Panc1 (cell line): Measurements from ENCODE around the gene OPN3. TPM values are rescaled to one million over a fixed set of nuclear protein-coding genes. Genes with fewer than 3 reads are reported as not detected.

ENCODE experiments used
- ATAC-seq: fragments of 200-7000 bp; cut with Tn5 transposase; 2 replicates; pipeline ENCODE4 v1.9.1; 2020; ENCODE audit warnings: mild to moderate bottlenecking, moderate library complexity
- Bru-seq: library from RNA; stranded (reverse); fragments of 400-500 nt; gene quantifications from one replicate; lab custom pipeline; 2021; lab: Mats Ljungman, UMichigan
- BruChase-seq, 2 experiments: library from RNA; stranded (reverse); fragments of 400-500 nt; gene quantifications; one replicate each; lab custom pipeline; 2021; lab: Mats Ljungman, UMichigan
- BruUV-seq: library from RNA; stranded (reverse); fragments of 400-500 nt; replicated peaks from 2 replicates; lab custom pipeline; 2021; lab: Mats Ljungman, UMichigan
- CTCF ChIA-PET: fragments of 300-600 bp; sonication (Branson Sonifier 250); formaldehyde crosslinking; loops from one replicate; lab custom pipeline; 2022; ENCODE audit warnings: antibody characterized with exemption; lab: Charles Lee
- POLR2A ChIA-PET: fragments of 300-600 bp; sonication (Branson Sonifier 250); formaldehyde crosslinking; loops from one replicate; lab custom pipeline; 2022; ENCODE audit warnings: antibody characterized with exemption; lab: Charles Lee
- DNase-seq: peaks from one replicate; pipeline ENCODE4 v3.0.0-alpha.2; 2010; ENCODE audit warnings: low read depth, low spot score
- H3K27ac ChIP-seq: 2 replicates; pipeline ENCODE4 v1.5.1; 2011; ENCODE audit warnings: mild to moderate bottlenecking, low read length, inconsistent platforms
- H3K27me3 ChIP-seq: fragments of 200-500 bp; sonication (Bioruptor generic); 2 replicates; pipeline ENCODE4 v1.6.0; 2014; ENCODE audit warnings: low read length, inconsistent platforms; ENCODE audit not compliant: control insufficient read depth, insufficient read depth
- H3K36me3 ChIP-seq: fragments of 200-500 bp; sonication (Bioruptor generic); 2 replicates; pipeline ENCODE4 v1.5.1; 2014; ENCODE audit warnings: inconsistent platforms, mild to moderate bottlenecking, low read length, moderate library complexity; ENCODE audit not compliant: control insufficient read depth, insufficient read depth
- H3K4me1 ChIP-seq: 2 replicates; pipeline ENCODE4 v1.5.1; 2011; ENCODE audit warnings: inconsistent platforms, mild to moderate bottlenecking, low read length, moderate library complexity; ENCODE audit not compliant: control insufficient read depth, insufficient read depth
- H3K4me3 ChIP-seq, 2 experiments: 2 replicates each; pipeline ENCODE4 v1.5.1; 2011 to 2012; ENCODE audit warnings: low read depth in 2 of 2, low read length in 2 of 2, mild to moderate bottlenecking in 2 of 2, inconsistent platforms in 1 of 2, moderate library complexity in 1 of 2
- H3K9me3 ChIP-seq: fragments of 200-500 bp; sonication (Bioruptor generic); 2 replicates; pipeline ENCODE4 v1.5.1; 2014; ENCODE audit warnings: low read depth, mild to moderate bottlenecking, inconsistent platforms, low read length, moderate library complexity; ENCODE audit not compliant: control insufficient read depth, insufficient read depth
- CTCF ChIP-seq: fragments of 450-650 bp; IDR thresholded peaks from 2 replicates; pipeline ENCODE4 v1.5.1; 2017; ENCODE audit warnings: mild to moderate bottlenecking
- POLR2AphosphoS5 ChIP-seq: IDR thresholded peaks from 2 replicates; pipeline ENCODE4 v1.6.1; 2012; ENCODE audit warnings: mild to moderate bottlenecking, low read depth, low read length, moderate library complexity
- REST ChIP-seq, 2 experiments: IDR thresholded peaks; 2 replicates each; pipeline ENCODE4 v1.6.1; 2011 to 2012; ENCODE audit warnings: low read depth in 2 of 2, control low read depth in 1 of 2, low read length in 1 of 2, mild to moderate bottlenecking in 1 of 2, moderate library complexity in 1 of 2; ENCODE audit not compliant: insufficient read depth in 1 of 2
- SIN3A ChIP-seq: IDR thresholded peaks from 2 replicates; pipeline ENCODE4 v1.6.1; 2012; ENCODE audit warnings: low read depth, mild to moderate bottlenecking, low read length, moderate library complexity, borderline replicate concordance; ENCODE audit not compliant: insufficient read depth
- TCF7L2 ChIP-seq: IDR thresholded peaks from 2 replicates; pipeline ENCODE4 v1.6.1; 2011; ENCODE audit warnings: mild to moderate bottlenecking, low read depth, low read length, inconsistent platforms
- in situ Hi-C: cut with HindIII; loops from 2 replicates; pipeline ENCODE4 v1.10.0; 2016; ENCODE audit warnings: low sequenced_read_pairs, low pct_unique_long_range_greater_than_20kb
- intact Hi-C: fragments of 100-400 bp; cut with micrococcal nuclease; formaldehyde crosslinking; loops from one replicate; pipeline ENCODE4 v1.10.0; 2022; ENCODE audit not compliant: unreplicated experiment
- long read RNA-seq: library from polyadenylated mRNA; unstranded; transcript quantifications from one replicate; pipeline ENCODE4 v2.0.0, GENCODE V29; 2021; ENCODE audit not compliant: unreplicated experiment
- polyA plus RNA-seq: library from polyadenylated mRNA; unstranded; fragments of >200 nt; gene quantifications from one replicate; pipeline ENCODE4 v1.2.1, GENCODE V29; 2012; ENCODE audit warnings: missing spikeins; ENCODE audit not compliant: insufficient read length
- total RNA-seq: library from RNA; stranded (reverse); gene quantifications from one replicate; pipeline ENCODE4 v1.2.1, GENCODE V29; 2021; ENCODE audit not compliant: unreplicated experiment

Gene OPN3, protein sequence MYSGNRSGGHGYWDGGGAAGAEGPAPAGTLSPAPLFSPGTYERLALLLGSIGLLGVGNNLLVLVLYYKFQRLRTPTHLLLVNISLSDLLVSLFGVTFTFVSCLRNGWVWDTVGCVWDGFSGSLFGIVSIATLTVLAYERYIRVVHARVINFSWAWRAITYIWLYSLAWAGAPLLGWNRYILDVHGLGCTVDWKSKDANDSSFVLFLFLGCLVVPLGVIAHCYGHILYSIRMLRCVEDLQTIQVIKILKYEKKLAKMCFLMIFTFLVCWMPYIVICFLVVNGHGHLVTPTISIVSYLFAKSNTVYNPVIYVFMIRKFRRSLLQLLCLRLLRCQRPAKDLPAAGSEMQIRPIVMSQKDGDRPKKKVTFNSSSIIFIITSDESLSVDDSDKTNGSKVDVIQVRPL
- total RNA-seq (34.0 TPM), Bru-seq, nascent RNA (percentile 71 among the genes with signal in this experiment), BruChase-seq, experiment 1, labeled RNA remaining after a 2-hour chase (percentile 66 among the genes with signal in this experiment), BruChase-seq, experiment 2, labeled RNA remaining after a 6-hour chase (percentile 75 among the genes with signal in this experiment)
- 53.0 TPM for polyA plus RNA-seq
- long read RNA-seq, transcript OPN3-204 (4 exons, 1,961 nt), result minor isoform, 5 of 127 reads
- long read RNA-seq, transcript OPN3-201 (4 exons, 2,620 nt), result major isoform, 63 of 127 reads
- long read RNA-seq, transcript OPN3-206 (3 exons, 1,816 nt), result minor isoform, 44 of 127 reads
- long read RNA-seq, partial matches to known transcripts, result 2 of 127 reads
- long read RNA-seq, other reads (novel, unspliced or antisense), result 13 of 127 reads

- in situ Hi-C loops (no loop called here), intact Hi-C loops (no loop called here)
- POLR2A ChIA-PET, result interaction anchor here (0.6 kb wide), 2 partner anchors 17 to 53 kb away, joined by 3 to 7 read pairs; no protein-coding TSS in a partner anchor
- DNase-seq, result no peak
- Histone ChIP-seq H3K27me3 (no peaks in the 10 kb centered on the region), H3K4me1 (peaks cover 10% of the 10 kb centered on the region; the same call in 1 of the 2 replicates), H3K4me3 (peak within 1 kb of the TSS; percentile 83 to 88), H3K27ac (peak within 1 kb of the TSS; percentile 88), H3K9me3 (peaks cover 4% of the 10 kb centered on the region; the same call in 1 of the 2 replicates), H3K36me3 (peaks cover 2% of the 10 kb centered on the region)
- BruUV-seq, result no TSS peak
- peak; percentile 98 for ATAC-seq
- TF ChIP-seq POLR2AphosphoS5, result peak; percentile 74
- no peak for TF ChIP-seq REST (IDR thresholded peaks at IDR 0.05; ENCODE audit: insufficient read depth in 1 of 2, low read depth in 2 of 2, low read length in 1 of 2)
- TF ChIP-seq SIN3A, result peak; percentile 68; the same call in 1 of the 2 replicates
- CTCF ChIA-PET, result interaction anchor here (0.6 kb wide), 1 partner anchor 122 kb away, joined by 5 read pairs; no protein-coding TSS in a partner anchor
Measured at GRCh38 chr1:241640149-241640866, at the start of gene OPN3, which contains the start of gene CHML. OPN3 (minus strand) TSS chr1:241640369; CDS start chr1:241640254, 115 bp downstream. CHML (minus strand) TSS chr1:241640369; CDS start chr1:241635766, 4,603 bp downstream.

DNA sequence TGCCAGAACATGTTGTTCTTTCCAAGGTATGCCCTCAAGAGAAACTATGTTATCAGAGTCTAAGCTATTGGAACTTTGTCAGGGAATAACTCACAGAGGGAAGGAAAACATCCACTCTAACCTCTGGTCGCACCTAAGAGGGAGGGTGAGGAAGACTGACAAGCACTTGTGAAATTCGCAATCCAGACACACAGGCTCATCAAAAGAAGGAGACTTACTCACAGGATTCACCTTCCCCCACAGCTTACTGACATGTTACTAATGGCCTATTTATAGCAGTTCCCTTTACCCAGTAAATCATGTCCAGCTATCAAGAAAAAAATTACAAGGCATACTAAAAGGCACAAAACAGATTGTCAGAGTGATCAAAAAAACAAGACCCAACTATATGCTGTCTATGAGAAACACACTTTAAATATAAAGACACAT is 48.8 kb upstream of the OPN3 start:
- Histone ChIP-seq H3K27me3 (no peaks in the 10 kb centered on the region), H3K27ac (no peak overlapping the region), H3K4me3 (no peak overlapping the region), H3K36me3 (no peaks in the 10 kb centered on the region), H3K9me3 (no peaks in the 10 kb centered on the region), H3K4me1 (no peaks in the 10 kb centered on the region)
- TF ChIP-seq SIN3A (no peak), CTCF (no peak), TCF7L2 (no peak), POLR2AphosphoS5 (no peak), REST (IDR thresholded peaks at IDR 0.05; ENCODE audit: insufficient read depth in 1 of 2, low read depth in 2 of 2, low read length in 1 of 2) (no peak)
- POLR2A ChIA-PET, result no interaction called here
- intact Hi-C loops (no loop called here), in situ Hi-C loops (no loop called here)
- CTCF ChIA-PET, result no interaction called here
- DNase-seq, result no peak
- ATAC-seq, result no peak
- no TSS peak for BruUV-seq
